ENCODE results near the gene DIP2C.

The DIP2C gene

DNA sequence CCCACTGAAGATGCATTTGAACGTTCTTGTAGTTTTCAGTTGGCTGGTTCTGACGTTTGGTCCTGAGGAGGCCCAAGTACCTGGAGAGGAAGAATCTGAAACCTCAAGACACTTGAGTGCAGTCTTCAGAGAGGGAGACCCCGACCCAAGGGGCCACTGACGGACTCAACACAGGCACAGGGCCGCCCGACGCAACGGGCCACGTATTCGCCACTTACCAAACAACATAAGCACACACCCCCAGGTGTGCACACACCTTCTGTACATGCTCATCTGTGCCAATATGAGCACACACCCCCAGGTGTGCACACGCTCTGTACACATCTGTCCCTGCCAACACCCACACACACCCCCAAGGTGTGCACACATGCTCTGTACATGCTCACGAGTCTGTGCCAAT lies 68.5 kb downstream of the DIP2C start:
- DNase-seq (ENCODE audit: low read depth), result no peak
- TF ChIP-seq, protein P1, sequence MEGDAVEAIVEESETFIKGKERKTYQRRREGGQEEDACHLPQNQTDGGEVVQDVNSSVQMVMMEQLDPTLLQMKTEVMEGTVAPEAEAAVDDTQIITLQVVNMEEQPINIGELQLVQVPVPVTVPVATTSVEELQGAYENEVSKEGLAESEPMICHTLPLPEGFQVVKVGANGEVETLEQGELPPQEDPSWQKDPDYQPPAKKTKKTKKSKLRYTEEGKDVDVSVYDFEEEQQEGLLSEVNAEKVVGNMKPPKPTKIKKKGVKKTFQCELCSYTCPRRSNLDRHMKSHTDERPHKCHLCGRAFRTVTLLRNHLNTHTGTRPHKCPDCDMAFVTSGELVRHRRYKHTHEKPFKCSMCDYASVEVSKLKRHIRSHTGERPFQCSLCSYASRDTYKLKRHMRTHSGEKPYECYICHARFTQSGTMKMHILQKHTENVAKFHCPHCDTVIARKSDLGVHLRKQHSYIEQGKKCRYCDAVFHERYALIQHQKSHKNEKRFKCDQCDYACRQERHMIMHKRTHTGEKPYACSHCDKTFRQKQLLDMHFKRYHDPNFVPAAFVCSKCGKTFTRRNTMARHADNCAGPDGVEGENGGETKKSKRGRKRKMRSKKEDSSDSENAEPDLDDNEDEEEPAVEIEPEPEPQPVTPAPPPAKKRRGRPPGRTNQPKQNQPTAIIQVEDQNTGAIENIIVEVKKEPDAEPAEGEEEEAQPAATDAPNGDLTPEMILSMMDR (IDR thresholded peaks at IDR 0.05; ENCODE audit: low read length, missing control alignments), result no peak
- no peak overlapping the region for H3K4me3 ChIP-seq (replicated peaks; ENCODE audit: low read depth, low read length)

DNA sequence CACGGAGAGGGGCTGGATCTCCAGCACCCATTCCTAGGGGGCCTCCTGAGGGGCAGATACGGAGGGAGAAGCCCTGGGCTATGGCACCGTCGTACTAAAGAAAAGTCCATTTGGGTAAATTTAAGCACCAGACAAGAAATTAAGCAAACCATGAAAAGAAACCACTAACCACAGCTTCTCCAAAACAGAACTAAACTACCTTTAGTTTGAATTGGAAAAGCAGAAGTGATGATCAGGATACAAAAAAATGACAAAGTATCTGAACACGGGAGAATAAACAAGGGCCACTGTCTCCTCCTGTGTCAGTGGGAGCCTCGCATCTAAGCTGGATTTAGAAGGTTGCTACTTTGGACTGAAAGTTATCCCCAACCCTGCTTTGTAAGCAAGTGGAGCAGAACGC lies 69.1 kb downstream of the DIP2C start:
- H3K4me3 ChIP-seq (replicated peaks; ENCODE audit: low read depth, low read length), result no peak overlapping the region
- TF ChIP-seq, protein P1 (IDR thresholded peaks at IDR 0.05; ENCODE audit: low read length, missing control alignments), result no peak
- DNase-seq (ENCODE audit: low read depth), result no peak

DNA sequence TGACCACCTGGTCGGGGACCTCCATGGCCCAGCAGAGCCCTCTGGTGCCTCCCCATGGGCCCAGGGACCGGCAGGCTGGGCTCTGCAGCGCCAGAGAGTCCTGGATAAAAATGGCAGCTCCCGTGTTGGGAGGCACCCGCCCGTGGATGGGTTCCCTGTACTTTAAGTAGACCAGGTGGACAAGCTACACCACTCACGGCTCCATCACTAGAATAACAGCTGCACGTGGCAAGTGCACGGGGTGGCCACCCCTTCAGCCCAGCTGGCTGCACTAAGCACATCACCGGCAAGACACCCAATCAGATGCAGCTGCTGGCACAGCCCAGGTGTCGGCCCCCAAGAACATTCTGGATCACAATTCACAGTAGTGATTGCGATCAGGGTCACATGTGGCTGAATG lies 69.8 kb downstream of the DIP2C start:
- no peak for DNase-seq (ENCODE audit: low read depth)
- TF ChIP-seq, protein P1 (IDR thresholded peaks at IDR 0.05; ENCODE audit: low read length, missing control alignments), result no peak

DNA sequence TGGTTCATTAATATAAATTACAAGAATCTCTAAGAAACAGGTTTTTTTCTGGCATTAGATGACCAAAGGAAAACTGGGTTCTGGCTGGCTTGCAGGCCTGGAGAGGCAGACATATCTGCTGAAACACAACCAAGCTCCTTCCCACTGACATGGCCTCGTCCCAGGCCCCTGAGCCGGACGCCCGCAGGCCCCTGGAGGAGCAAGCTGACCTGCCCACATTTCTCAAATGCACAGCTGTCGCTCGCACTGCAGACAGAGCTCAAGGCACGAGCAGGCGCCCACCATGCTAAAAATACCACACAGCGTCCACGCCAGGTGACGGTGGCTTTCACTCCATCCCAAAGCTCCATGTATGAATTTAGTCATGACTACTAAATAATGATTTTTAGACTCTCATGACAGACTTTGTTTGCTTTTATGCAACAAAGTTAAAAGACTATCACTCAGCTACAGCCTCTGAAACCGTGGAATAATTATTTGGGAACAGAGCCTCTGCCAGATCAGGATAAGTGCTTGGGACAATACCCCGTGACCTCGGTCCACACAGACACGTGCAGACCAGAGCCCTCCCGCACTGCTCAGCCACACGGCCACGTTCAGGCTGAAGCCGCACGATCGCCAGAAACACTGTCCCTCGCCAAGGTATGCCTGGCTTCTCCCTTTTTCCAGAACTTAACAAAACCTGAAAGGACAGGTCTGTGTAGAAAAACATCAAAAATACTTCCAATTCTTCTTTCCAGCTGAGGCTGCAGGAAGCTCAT lies 71.1 kb downstream of the DIP2C start:
- H3K4me3 ChIP-seq (replicated peaks; ENCODE audit: low read depth, low read length), result no peak overlapping the region
- TF ChIP-seq, protein P1 (IDR thresholded peaks at IDR 0.05; ENCODE audit: low read length, missing control alignments), result no peak
- no peak for DNase-seq (ENCODE audit: low read depth)

More for the DNA sequence above, 69.8 kb downstream of the DIP2C start:
- no peak overlapping the region for H3K4me3 ChIP-seq (replicated peaks; ENCODE audit: low read depth, low read length)

DNA sequence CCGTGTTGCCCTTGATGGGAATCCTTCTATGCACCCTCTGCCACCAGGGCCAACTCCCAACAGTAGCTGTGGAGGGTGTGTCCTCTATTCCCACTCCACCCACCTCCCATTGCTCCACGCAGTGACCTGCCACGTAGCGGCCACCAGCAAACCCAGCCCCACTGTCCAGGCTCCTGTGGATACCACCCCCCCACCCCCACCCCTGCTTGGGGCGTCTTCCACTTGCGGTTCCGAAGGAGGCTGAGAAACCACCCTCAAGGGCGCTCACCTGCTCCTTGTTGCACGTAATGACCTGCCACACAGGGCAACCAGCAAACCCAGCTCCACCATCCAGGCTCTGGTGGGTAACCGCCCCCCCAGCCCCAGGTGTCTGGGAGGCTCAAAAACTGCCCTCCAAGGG lies 72.0 kb downstream of the DIP2C start:
- TF ChIP-seq, protein P1 (IDR thresholded peaks at IDR 0.05; ENCODE audit: low read length, missing control alignments), result no peak
- H3K4me3 ChIP-seq (replicated peaks; ENCODE audit: low read depth, low read length), result no peak overlapping the region
- no peak for DNase-seq (ENCODE audit: low read depth)

DNA sequence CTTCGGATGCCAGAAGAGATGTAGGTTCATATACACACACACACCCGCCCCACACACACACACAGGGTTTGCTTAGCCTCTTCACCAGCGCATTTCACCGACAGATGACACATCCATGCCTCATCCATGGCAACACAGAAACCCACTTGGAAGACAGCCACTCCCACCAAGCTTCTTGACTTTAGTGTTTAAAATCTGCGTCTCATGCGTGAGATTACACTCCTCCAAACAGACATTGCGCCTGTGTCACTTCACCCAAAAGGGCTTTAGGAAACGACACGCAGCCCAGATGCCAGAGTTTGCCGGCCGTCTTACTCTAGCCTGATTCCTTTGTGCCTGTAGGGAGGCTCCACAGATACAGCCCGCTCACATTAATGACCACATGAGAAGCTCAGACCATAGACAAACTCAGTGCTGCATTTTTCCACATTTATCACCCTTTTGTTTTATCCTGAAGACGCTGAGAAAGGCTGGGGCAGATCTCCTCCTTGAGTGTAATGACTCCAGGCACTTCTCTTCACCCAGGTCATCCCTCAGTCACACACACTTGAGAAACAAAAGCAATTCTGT lies 73.8 kb downstream of the DIP2C start:
- H3K4me3 ChIP-seq (replicated peaks; ENCODE audit: low read depth, low read length), result no peak overlapping the region
- TF ChIP-seq, protein P1 (IDR thresholded peaks at IDR 0.05; ENCODE audit: low read length, missing control alignments), result no peak
- peak; percentile 64 for DNase-seq (ENCODE audit: low read depth)

Measured in fibroblast of pulmonary artery (primary cell).